ENCODE data around the gene RAD51B.

GRCh38 chr14:68269136-68269927 is 449.8 kb downstream of the RAD51B start:
- no peak for TF ChIP-seq POLR2AphosphoS5 (IDR thresholded peaks at IDR 0.05; ENCODE audit: low read depth, low read length)
- no peak for TF ChIP-seq POLR2A (IDR thresholded peaks at IDR 0.05; ENCODE audit: low read depth, low read length)

Data from GM12891 (cell line).